Activated naive CD8-positive, alpha-beta T cell treated with anti-CD3 and anti-CD28 coated beads, Interleukin-2, amount 50 U/mL, for 16 hours (primary cell): ENCODE data around the gene CYB5RL.
"Not testable (repeated sequence)": the region's sequence is repeated elsewhere in the genome, so short reads cannot be mapped to it uniquely, and the experiment has no call there.

Source experiments
- DNase-seq: peaks from one replicate; pipeline ENCODE4 v3.0.0-alpha.2; 2020; ENCODE audit warnings: low read depth, low spot score

Gene CYB5RL

GRCh38 chr1:54188291-54188690 lies 11.5 kb downstream of the CYB5RL start:
- no peak for DNase-seq

GRCh38 chr1:54186056-54186455 lies 13.8 kb downstream of the CYB5RL start:
- no peak for DNase-seq

GRCh38 chr1:54180701-54181360 lies 19.0 kb downstream of the CYB5RL start:
- DNase-seq, result no peak

- no peak for DNase-seq
Measured at GRCh38 chr1:54178296-54179070, 21.3 kb downstream of the CYB5RL start.

GRCh38 chr1:54177726-54178125 lies 22.1 kb downstream of the CYB5RL start:
- no peak for DNase-seq

- no peak for DNase-seq
Measured at GRCh38 chr1:54176621-54177327, 23.1 kb downstream of the CYB5RL start.

GRCh38 chr1:54174106-54174505 lies 25.7 kb downstream of the CYB5RL start:
- no peak for DNase-seq

GRCh38 chr1:54173681-54174080 lies 26.1 kb downstream of the CYB5RL start:
- no peak for DNase-seq

GRCh38 chr1:54172614-54173599 lies 26.9 kb downstream of the CYB5RL start:
- DNase-seq, result no peak

GRCh38 chr1:54171606-54172005 lies 28.2 kb downstream of the CYB5RL start:
- DNase-seq, result no peak

- DNase-seq, result no peak
Measured at GRCh38 chr1:54171016-54171415, 28.8 kb downstream of the CYB5RL start.

GRCh38 chr1:54169068-54169467 lies 30.8 kb downstream of the CYB5RL start:
- DNase-seq, result no peak

- no peak for DNase-seq
Measured at GRCh38 chr1:54168206-54168965, 31.4 kb downstream of the CYB5RL start.

- no peak for DNase-seq
Measured at GRCh38 chr1:54167422-54168139, 32.2 kb downstream of the CYB5RL start.

GRCh38 chr1:54166357-54166756 lies 33.5 kb downstream of the CYB5RL start:
- DNase-seq, result not testable (repeated sequence)

GRCh38 chr1:54165146-54165545 lies 34.7 kb downstream of the CYB5RL start:
- no peak for DNase-seq

- no peak for DNase-seq
Measured at GRCh38 chr1:54163573-54163972, 36.3 kb downstream of the CYB5RL start.

- no peak for DNase-seq
Measured at GRCh38 chr1:54163051-54163450, 36.8 kb downstream of the CYB5RL start.

- no peak for DNase-seq
Measured at GRCh38 chr1:54161495-54162168, 38.2 kb downstream of the CYB5RL start.
